Upper lobe of right lung (tissue), 1 donor: ENCODE measurements around the gene PGR. TPM values are rescaled to one million over a fixed set of nuclear protein-coding genes. Genes with fewer than 3 reads are reported as not detected.

Experiments
- ATAC-seq: fragments of 200-7000 bp; cut with Tn5 transposase; one replicate; pipeline ENCODE4 v1.9.1; 2020; ENCODE audit warnings: mild to moderate bottlenecking, moderate library complexity
- DNase-seq: peaks from one replicate; pipeline ENCODE4 v3.0.0-alpha.2; 2020
- H3K27ac ChIP-seq: fragments of 200-600 bp; one replicate; pipeline ENCODE4 v1.8.0; 2022
- H3K27me3 ChIP-seq: fragments of 200-600 bp; one replicate; pipeline ENCODE4 v1.8.0; 2022; ENCODE audit warnings: mild to moderate bottlenecking
- H3K36me3 ChIP-seq: fragments of 200-600 bp; one replicate; pipeline ENCODE4 v1.8.0; 2022
- H3K4me1 ChIP-seq: fragments of 200-600 bp; one replicate; pipeline ENCODE4 v1.8.0; 2022
- H3K4me3 ChIP-seq: fragments of 200-600 bp; one replicate; pipeline ENCODE4 v1.8.0; 2022; ENCODE audit warnings: mild to moderate bottlenecking
- H3K9me3 ChIP-seq: fragments of 200-600 bp; one replicate; pipeline ENCODE4 v1.8.0; 2022
- intact Hi-C: fragments of 100-400 bp; cut with DNase I; formaldehyde crosslinking; loops from one replicate; pipeline ENCODE4 v1.11.0; 2022
- total RNA-seq: library from RNA; stranded (reverse); fragmentation: NEBNext Ultra II Directional; extraction: Animal tissue kit (Norgen Biotek cat#: 25700); gene quantifications from one replicate; pipeline ENCODE4 v1.2.1, GENCODE V29; 2021
- TF ChIP-seq, protein P1 (sequence below): fragments of 200-600 bp; IDR thresholded peaks from one replicate; pipeline ENCODE4 v1.8.0; 2022; ENCODE audit warnings: antibody characterized with exemption
- donor health status: DM: no; HTN: yes; CAD: no; lungs with severe emphysema.

PGR gene
- total RNA-seq, 1 donor from 2014 or later = 3.0 TPM

DNA sequence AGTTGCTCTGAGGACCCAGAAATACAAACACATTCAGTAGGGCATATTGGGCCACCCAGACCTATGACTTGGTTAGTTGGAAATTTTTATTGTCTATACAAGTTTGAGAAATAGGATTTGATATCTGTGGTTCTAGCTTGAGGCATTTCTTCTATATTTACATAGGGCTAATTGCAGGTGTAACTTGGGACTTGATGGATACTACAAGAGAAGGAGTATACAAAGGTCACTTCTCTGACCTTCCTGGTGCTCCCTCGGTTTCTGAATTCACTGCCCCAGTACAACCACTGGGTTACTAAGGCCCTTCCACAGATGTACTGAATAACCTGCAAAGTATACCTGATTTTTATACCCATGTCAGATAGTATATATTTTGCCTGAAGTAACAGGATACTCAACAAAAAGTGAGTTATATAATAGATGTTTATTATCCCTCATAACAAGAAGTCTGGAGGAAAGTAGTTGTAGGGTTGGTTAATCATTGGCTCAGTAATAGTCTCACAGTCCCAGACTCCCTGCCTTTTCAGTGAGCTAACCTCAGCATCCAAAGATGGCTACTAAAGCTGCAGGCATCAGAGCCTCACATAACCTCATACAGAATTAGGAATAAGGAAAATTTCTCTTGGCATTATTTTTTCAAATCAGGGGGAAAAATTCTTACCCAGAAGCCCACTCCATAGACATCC lies 8.8 kb upstream of the PGR start:
- DNase-seq (no peak), ATAC-seq (no peak)
- Histone ChIP-seq H3K4me3 (no peak overlapping the region), H3K9me3 (no peaks in the 10 kb centered on the region), H3K36me3 (no peaks in the 10 kb centered on the region), H3K4me1 (no peaks in the 10 kb centered on the region), H3K27ac (no peak overlapping the region), H3K27me3 (no peaks in the 10 kb centered on the region)
- TF ChIP-seq, protein P1, sequence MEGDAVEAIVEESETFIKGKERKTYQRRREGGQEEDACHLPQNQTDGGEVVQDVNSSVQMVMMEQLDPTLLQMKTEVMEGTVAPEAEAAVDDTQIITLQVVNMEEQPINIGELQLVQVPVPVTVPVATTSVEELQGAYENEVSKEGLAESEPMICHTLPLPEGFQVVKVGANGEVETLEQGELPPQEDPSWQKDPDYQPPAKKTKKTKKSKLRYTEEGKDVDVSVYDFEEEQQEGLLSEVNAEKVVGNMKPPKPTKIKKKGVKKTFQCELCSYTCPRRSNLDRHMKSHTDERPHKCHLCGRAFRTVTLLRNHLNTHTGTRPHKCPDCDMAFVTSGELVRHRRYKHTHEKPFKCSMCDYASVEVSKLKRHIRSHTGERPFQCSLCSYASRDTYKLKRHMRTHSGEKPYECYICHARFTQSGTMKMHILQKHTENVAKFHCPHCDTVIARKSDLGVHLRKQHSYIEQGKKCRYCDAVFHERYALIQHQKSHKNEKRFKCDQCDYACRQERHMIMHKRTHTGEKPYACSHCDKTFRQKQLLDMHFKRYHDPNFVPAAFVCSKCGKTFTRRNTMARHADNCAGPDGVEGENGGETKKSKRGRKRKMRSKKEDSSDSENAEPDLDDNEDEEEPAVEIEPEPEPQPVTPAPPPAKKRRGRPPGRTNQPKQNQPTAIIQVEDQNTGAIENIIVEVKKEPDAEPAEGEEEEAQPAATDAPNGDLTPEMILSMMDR = no peak
- intact Hi-C loops = no loop called here

DNA sequence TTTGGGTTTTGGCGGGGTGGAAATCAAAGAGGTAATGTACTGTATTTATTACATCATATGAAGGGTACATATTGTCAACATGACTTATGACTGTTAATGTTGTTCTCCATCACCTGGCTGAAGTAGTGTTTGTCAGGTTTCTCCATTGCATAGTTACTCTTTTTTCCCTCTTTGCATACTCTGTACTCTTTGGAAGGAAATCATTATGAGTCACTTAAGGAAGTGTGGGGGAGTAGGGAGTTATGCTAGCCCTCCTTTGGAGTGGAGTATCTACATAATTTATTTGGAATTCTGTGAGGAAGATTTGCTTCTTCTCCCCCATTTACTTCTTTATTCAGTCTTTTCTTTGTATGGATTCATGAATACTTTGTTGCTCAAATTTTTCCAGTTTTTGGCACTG lies 3.6 kb upstream of the PGR start:
- DNase-seq (no peak), ATAC-seq (no peak)
- Histone ChIP-seq H3K36me3 (no peaks in the 10 kb centered on the region), H3K27me3 (peaks cover 15% of the 10 kb centered on the region), H3K4me1 (no peaks in the 10 kb centered on the region), H3K27ac (no peak overlapping the region), H3K9me3 (no peaks in the 10 kb centered on the region), H3K4me3 (no peak overlapping the region)
- TF ChIP-seq, protein P1 = no peak
- intact Hi-C loops = no loop called here

DNA sequence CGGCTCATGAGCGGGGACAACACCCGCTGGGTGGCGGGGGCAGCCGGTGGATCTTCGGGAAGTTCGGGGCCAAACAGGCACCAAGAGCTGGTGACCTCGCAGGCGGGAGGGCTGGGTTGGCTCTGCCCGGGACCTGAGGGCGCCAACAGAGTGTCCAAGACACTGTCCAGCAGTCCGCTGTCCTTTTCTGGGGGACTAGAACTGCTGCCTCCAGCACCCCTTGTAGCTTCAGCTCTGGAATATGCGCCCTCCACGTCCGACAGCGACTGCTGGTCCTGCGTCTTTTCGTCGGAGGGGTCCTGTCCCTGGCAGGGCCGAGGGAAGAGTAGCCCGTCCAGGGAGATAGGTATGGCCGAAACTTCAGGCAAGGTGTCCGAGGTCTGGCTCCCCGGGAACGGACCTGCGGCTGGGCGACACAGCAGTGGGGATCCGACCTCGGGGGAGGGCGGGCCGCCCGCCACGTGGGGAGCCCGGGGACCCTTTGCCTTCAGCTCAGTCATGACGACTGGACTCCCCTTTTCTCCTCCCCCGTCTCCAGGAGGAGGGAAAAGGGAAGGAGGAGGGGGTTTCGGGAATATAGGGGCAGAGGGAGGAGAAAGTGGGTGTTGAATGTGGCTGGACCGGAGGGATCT lies 926 bp downstream of the PGR start:
- no peaks in the 10 kb centered on the region for H3K36me3 ChIP-seq
- H3K27ac ChIP-seq = no peak overlapping the region
- TF ChIP-seq, protein P1 = no peak
- peak; percentile 61 for DNase-seq
- intact Hi-C loops = no loop called here
- no peaks in the 10 kb centered on the region for H3K4me1 ChIP-seq
- H3K27me3 ChIP-seq = peaks cover 40% of the 10 kb centered on the region
- peak overlapping the region; percentile 54 for H3K4me3 ChIP-seq
- H3K9me3 ChIP-seq = no peaks in the 10 kb centered on the region
- ATAC-seq = peak; percentile 19

DNA sequence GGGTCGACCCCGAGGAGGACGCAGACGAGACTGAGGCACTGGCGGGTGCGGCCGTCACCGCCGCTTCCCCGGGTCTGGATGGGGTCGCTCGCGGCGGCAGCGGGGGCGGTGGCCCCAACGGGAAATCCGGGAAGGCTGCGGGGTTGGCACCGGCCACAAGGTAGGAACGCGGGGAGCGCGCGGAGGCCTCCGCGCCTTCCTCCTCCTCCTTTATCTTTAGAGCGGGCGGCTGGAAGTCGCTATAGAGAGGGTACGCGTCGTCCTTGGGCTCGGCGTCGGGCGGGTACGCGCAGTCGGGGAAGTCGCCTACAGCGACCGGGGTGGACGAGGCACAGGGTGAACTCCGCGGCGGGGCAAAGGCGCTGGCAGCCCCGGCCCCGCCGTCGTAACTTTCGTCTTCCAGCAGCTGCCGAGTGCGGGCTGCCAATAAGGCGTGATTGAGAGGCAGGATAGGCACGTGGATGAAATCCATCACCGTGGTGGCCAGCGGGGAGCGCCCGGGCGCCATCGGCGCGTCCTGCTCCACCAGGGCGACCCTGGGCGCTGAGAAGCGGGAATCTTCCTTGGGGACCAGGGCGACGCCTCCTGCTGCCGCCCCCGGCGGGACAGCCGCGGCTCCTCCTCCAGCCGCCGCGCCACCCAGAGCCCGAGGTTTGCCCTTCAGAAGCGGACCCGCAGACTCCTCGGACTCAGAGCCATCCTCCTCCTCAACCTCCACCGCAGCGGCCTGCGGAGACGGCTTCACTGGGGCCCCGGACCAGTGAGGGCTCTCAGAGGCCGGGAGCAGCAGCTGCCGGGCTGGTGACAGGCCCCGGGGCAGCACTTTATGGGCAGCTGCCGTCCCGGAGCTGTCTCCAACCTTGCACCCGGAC lies 1.7 kb downstream of the PGR start:
- ATAC-seq (peak; percentile 45), DNase-seq (peak; percentile 65)
- Histone ChIP-seq H3K36me3 (no peaks in the 10 kb centered on the region), H3K4me1 (no peaks in the 10 kb centered on the region), H3K27me3 (peaks cover 40% of the 10 kb centered on the region), H3K4me3 (peak overlapping the region; percentile 54), H3K27ac (peak overlapping the region; percentile 70), H3K9me3 (no peaks in the 10 kb centered on the region)
- intact Hi-C loops = no loop called here
- TF ChIP-seq, protein P1 = no peak

DNA sequence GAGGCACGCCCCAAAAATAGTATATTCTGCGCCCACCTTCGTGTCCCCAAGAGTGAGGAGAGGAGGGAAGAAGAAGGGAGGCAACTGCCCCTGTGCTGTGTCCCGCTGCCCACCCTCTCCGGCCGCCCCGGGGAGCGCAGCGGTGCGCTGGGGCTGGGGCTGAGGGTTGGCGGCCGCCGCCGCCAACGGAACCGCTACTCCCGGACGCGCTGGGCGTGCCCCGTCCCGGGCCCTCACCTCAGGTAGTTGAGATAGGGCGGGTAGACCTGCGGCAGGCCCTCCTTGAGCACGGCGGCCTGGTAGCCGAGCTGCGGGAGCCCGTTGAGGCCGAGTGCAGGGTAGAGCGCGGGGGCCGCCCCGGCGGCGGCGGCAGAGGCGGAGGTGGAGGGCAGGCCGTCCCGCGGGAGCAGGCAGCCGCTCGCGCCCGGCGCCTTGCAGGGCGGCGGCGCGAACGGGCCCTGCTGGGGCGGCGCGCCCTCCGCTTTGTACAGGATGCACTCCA lies 2.4 kb downstream of the PGR start:
- Histone ChIP-seq H3K4me3 (peak overlapping the region; percentile 54), H3K27me3 (peaks cover 40% of the 10 kb centered on the region), H3K9me3 (no peaks in the 10 kb centered on the region), H3K27ac (peak overlapping the region; percentile 70), H3K36me3 (no peaks in the 10 kb centered on the region), H3K4me1 (no peaks in the 10 kb centered on the region)
- intact Hi-C loops = no loop called here
- TF ChIP-seq, protein P1 = no peak
- peak; percentile 67 for DNase-seq
- ATAC-seq = peak; percentile 62
